Measurements from ENCODE around the gene AKAP6. TPM values are rescaled to one million over a fixed set of nuclear protein-coding genes. Genes with fewer than 3 reads are reported as not detected.
"Not testable (repeated sequence)": the region's sequence is repeated elsewhere in the genome, so short reads cannot be mapped to it uniquely, and the experiment has no call there.

The AKAP6 gene
- total RNA-seq, 1 donor from 2014 or later, result 130 TPM

- peak; percentile 74 for DNase-seq (ENCODE audit: low read depth)
These were observed 247.1 kb downstream of the AKAP6 start for GRCh38 chr14:32576088-32576795.

- no peak for DNase-seq (ENCODE audit: low read depth)
These were observed 247.9 kb downstream of the AKAP6 start for GRCh38 chr14:32576977-32577376.

DNA sequence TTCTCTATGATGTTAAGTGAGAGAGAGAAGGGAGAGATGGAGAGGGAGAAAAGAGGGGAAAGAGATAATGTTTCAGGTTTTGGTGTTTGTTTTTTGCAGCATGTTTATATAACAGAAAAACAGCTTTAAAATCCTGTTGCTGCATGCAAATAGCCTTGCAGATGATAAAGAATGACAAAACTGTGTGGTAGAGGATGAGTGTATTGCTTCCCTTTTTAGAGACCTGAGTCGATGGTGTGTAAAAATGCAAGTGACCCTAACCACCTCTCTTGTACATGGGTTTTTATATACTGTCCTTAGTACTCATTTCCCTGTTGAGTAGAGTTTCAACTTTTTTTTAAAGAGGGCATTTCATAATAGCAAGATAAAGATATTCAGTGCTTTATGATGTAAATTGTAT, 249.1 kb downstream of the AKAP6 start:
- DNase-seq (ENCODE audit: low read depth), result no peak

- not testable (repeated sequence) for DNase-seq (ENCODE audit: low read depth)
These were observed 254.3 kb downstream of the AKAP6 start for GRCh38 chr14:32583427-32583826.

DNA sequence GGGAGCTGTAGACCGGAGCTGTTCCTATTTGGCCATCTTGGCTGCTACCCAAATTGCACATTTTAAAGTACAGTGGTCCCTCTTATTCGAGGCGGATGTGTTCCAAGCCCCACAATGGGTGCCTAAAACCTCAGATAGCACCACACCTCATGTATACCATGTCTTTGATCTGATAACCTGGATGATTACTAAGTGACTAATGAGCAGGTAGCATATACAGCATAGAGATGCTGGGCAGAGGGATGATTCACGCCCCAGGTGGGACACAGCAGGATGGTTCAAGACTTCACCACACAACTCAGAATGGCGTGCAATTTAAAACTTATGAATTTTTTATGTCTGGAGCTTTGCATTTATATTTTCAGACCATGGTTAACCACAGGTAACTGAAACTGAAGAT, 255.0 kb downstream of the AKAP6 start:
- no peak for DNase-seq (ENCODE audit: low read depth)

GRCh38 chr14:32587461-32587860, 258.4 kb downstream of the AKAP6 start:
- DNase-seq (ENCODE audit: low read depth), result no peak

GRCh38 chr14:32588448-32589320, 259.6 kb downstream of the AKAP6 start:
- peak; percentile 39 for DNase-seq (ENCODE audit: low read depth)

DNA sequence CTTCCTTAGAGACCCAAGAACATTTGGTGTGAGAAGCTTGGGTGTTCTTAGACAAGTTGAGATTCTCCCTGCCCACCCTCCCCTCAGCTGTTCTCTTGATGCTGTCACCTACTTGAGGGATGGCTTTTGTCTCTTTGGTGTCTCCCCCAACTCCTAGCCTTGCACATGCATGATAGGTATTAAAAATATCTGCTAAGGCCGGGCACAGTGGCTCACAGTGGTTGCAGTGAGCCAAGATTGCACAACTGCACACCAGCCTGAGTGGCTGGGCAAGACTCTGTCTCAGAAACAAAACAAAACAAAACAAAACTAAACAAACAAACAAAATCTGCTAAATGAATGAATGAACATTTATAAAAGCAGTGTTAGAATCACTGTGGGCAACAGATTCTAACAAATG, 261.1 kb downstream of the AKAP6 start:
- DNase-seq (ENCODE audit: low read depth), result no peak

DNA sequence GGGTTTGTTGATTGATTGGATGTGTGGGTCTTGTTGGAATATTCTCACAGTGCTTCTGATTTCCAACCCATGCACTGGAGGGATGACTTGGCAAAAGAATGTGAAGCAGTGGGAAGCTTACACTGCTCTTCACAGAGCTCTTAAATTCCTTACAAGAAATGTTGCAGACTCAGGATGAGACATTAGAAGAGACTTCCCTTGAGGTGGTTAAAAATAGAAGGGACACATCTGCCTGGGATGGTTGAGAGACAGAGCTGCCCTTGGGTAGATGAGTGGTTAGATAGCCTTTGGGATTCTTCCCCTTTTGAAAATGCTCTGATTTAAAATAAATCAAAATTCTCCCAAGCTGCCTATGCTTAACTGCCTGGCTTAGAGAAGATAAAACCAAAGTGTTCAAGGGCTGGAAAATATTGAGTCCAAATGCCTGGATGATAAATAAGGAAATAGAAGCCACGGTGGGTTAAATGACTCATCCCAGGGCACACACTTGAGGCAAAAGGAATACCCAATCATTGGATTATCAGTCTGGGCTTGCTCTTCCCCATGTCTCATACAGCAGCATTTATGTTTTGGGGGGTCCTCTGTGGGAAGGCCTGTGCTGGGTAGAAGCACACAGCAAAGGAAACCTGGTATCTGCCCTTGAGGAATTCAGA, 264.3 kb downstream of the AKAP6 start:
- DNase-seq (ENCODE audit: low read depth), result peak; percentile 76

DNA sequence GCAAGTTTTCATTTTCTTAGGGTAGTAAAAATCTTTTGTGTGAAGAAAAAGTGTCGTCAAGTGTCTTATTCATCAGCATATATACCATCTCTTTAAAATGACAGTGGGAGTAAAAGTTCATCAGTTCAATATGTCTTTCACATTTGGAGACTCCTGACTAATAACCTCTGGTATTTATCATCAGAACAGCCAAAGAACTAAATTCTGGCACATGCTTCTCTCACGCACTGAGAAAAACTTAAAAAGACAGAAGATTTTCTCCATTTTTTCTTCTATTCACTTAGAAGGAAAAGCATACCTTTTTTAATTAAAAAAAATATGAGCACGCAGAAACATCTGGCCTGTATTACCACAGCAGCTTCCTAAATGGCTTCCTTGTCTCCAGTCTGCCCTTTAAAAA, 265.7 kb downstream of the AKAP6 start:
- DNase-seq (ENCODE audit: low read depth), result peak; percentile 21

DNA sequence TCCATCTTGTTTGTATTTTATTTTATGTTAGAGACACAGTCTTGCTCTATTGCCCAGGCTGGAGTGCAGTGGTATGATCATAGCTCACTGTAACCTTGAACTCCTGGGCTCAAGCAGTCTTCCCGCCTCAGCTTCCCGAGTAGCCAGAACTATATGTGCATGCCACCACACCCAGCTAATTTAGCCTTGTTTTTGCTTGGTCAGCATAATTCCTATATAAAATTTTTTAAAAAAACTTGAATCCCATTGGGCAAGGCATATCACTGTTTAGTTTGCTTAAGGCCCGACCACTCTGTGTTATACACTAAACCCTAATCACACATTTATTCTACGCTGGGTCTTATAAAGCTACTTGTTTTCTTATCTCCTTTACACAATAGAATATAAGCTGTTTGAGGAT, 266.4 kb downstream of the AKAP6 start:
- DNase-seq (ENCODE audit: low read depth), result no peak

- DNase-seq (ENCODE audit: low read depth), result no peak
These were observed 267.3 kb downstream of the AKAP6 start for GRCh38 chr14:32596390-32596789.

DNA sequence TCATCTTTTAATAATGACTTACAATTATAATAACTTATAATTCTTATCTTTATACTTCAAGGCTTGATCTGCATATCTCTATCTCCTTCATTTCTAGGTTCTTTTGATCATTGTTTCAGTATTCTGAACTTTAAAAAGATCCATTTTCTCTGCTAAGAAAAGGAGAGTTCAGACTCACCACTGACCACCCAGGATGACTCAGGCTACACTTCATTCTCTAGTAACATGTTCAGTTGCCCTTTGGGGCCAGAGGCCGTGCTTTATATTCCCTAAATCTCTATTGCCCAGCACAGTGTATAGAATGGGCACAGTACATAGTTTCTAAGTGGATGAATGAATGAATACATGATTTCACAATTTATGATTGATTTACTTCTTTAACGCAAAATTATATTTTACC, 268.7 kb downstream of the AKAP6 start:
- no peak for DNase-seq (ENCODE audit: low read depth)

DNA sequence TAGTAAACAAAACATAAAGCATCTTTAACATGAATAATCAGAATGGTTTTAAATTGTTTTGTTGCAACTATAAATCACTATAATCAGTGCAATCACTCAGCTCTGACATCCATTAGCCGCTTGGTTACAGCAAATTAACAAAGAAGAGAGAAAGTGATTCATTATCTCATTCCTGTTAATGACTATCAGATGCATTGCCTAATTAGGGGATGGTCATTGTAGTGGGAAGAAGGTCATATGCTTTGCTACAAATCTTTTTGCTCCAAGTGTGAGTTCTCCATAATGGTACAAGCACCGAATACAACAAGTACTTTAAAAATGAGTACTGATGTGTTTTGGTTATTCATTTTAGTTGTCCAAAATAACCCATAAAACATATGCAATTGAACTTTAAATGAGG, 272.0 kb downstream of the AKAP6 start:
- DNase-seq (ENCODE audit: low read depth), result no peak

GRCh38 chr14:32601906-32602305, 272.8 kb downstream of the AKAP6 start:
- DNase-seq (ENCODE audit: low read depth), result no peak

GRCh38 chr14:32602699-32603098, 273.6 kb downstream of the AKAP6 start:
- DNase-seq (ENCODE audit: low read depth), result peak; percentile 47

GRCh38 chr14:32603992-32604565, 275.0 kb downstream of the AKAP6 start:
- no peak for DNase-seq (ENCODE audit: low read depth)

GRCh38 chr14:32606301-32606700, 277.2 kb downstream of the AKAP6 start:
- DNase-seq (ENCODE audit: low read depth), result no peak

- DNase-seq (ENCODE audit: low read depth), result no peak
These were observed 278.3 kb downstream of the AKAP6 start for GRCh38 chr14:32607399-32607798.

GRCh38 chr14:32608857-32609256, 279.8 kb downstream of the AKAP6 start:
- no peak for DNase-seq (ENCODE audit: low read depth)

DNA sequence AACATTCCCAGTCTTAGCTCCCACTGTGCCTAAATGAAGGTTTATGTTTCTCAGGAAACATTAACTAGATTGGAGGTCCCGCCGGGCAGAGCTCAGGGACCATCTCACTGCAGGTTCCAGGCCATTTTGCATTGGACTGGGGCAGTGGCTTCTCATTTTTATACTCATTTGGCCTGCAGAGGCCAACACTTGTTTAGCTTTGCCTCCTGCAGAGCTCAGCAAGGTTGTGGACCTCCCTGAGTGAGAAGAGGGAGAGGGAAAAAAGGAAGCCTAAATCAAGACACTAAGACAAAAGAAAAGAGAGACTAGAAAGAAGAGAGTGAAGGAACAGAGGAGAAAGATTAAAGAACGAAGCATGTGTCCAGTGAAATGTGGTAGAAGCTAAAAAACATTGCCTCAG, 280.3 kb downstream of the AKAP6 start:
- no peak for DNase-seq (ENCODE audit: low read depth)

GRCh38 chr14:32611752-32612151, 282.7 kb downstream of the AKAP6 start:
- peak; percentile 46 for DNase-seq (ENCODE audit: low read depth)
